HEK293T (cell line): Measurements from ENCODE around the gene GLT6D1.

Experiments used
- BHLHE40 ChIP-seq: fragments of 450-650 bp; IDR thresholded peaks from 2 replicates; pipeline ENCODE4 v1.6.1; 2016; ENCODE audit warnings: mild to moderate bottlenecking, moderate library complexity, borderline replicate concordance
- CTBP1 ChIP-seq: fragments of 450-650 bp; IDR thresholded peaks from 2 replicates; pipeline ENCODE4 v1.6.1; 2016; ENCODE audit warnings: borderline replicate concordance
- ELF4 ChIP-seq: fragments of 450-650 bp; IDR thresholded peaks from 2 replicates; pipeline ENCODE4 v1.6.1; 2017; ENCODE audit warnings: antibody characterized with exemption
- FOXM1 ChIP-seq: fragments of 450-650 bp; IDR thresholded peaks from 2 replicates; pipeline ENCODE4 v1.6.1; 2017; ENCODE audit warnings: mild to moderate bottlenecking, borderline replicate concordance
- HDGF ChIP-seq: fragments of 450-650 bp; IDR thresholded peaks from 2 replicates; pipeline ENCODE4 v1.6.1; 2017; ENCODE audit warnings: antibody characterized with exemption, borderline replicate concordance
- L3MBTL2 ChIP-seq: fragments of 450-650 bp; conservative IDR thresholded peaks from 2 replicates; pipeline ENCODE4 v1.6.1; 2016; ENCODE audit warnings: mild to moderate bottlenecking
- PKNOX1 ChIP-seq: fragments of 450-650 bp; IDR thresholded peaks from 2 replicates; pipeline ENCODE4 v1.6.1; 2016
- TARDBP ChIP-seq: fragments of 450-650 bp; IDR thresholded peaks from 2 replicates; pipeline ENCODE4 v1.6.1; 2016

DNA sequence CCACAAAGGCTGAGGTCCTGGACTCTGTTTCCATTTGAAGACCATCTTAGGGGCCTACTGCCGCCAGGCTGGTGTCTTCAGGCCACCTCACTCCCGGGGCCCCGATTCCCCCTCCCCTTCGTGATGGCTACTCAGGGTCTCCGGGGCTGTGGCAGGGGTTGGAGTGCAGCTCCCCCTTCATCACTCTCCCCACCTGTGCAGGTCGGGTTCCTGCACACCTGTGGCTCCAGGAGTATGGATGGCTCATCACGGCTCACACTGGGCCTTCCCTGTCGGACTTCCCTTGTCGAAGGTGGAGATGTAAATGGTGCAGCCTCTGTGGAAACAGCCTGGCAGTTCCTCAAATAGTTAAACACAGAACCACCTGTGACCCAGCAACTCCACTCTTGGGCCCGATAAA is 35.6 kb upstream of the GLT6D1 start:
- TF ChIP-seq FOXM1 (no peak), BHLHE40 (no peak), TARDBP (no peak), PKNOX1 (no peak), CTBP1 (no peak), ELF4 (no peak), L3MBTL2 (no peak), HDGF (no peak)
